ENCODE results near the gene KIAA0319L.

The KIAA0319L gene

DNA sequence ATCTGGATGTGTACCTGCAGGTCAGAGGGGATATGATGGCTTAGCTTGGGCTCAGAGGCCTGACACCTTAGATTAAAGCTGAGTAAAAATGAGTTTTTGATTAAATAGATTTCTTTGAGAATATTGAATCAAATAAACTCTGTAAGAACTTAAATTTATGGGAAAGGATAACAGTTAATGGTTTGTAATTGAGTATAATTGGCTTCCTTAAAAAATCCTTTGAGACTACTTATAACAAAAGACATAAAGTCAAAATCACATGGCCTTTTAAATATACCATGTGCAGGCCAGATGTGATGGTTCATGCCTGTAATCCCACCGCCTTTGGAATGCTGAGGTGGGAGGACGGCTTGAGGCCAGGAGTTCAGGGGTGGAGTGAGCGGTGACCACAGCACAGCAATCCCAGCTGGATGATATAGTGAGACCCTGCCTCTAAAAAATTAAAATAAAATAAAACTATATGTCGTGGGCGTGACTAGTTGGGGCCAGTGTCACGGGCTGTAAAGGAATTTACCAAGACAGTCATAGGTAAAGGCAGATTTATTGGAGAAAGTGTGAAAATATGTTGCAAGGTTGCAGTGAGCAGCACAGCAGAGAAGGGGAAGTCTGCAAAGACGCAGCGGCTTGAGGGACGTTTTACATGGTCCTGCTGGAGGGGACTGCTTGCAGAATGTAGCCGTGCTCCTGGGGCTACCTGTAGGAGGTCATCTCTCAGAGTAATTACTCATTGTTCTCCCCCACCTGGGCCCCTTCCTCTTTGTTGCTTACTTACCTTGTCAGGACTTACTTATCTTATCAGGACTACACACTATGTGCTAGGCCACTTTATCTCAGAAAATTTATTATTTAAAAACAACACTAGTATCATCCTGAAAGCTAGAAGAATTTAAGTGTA lies 166.4 kb downstream of the KIAA0319L start:
- H3K27me3 ChIP-seq (replicated peaks; ENCODE audit: control insufficient read depth, insufficient read depth, low read length) = no peaks in the 10 kb centered on the region
- TF ChIP-seq, protein P1, sequence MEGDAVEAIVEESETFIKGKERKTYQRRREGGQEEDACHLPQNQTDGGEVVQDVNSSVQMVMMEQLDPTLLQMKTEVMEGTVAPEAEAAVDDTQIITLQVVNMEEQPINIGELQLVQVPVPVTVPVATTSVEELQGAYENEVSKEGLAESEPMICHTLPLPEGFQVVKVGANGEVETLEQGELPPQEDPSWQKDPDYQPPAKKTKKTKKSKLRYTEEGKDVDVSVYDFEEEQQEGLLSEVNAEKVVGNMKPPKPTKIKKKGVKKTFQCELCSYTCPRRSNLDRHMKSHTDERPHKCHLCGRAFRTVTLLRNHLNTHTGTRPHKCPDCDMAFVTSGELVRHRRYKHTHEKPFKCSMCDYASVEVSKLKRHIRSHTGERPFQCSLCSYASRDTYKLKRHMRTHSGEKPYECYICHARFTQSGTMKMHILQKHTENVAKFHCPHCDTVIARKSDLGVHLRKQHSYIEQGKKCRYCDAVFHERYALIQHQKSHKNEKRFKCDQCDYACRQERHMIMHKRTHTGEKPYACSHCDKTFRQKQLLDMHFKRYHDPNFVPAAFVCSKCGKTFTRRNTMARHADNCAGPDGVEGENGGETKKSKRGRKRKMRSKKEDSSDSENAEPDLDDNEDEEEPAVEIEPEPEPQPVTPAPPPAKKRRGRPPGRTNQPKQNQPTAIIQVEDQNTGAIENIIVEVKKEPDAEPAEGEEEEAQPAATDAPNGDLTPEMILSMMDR (IDR thresholded peaks at IDR 0.05; ENCODE audit: insufficient read depth, low read length, poor library complexity, severe bottlenecking) = no peak
- H3K4me3 ChIP-seq (replicated peaks; ENCODE audit: low read depth, low read length) = no peak overlapping the region
- DNase-seq (ENCODE audit: extremely low read depth, insufficient read length) = no peak
- H3K36me3 ChIP-seq (ENCODE audit: control insufficient read depth, insufficient read depth, low read length) = peaks cover 2% of the 10 kb centered on the region

DNA sequence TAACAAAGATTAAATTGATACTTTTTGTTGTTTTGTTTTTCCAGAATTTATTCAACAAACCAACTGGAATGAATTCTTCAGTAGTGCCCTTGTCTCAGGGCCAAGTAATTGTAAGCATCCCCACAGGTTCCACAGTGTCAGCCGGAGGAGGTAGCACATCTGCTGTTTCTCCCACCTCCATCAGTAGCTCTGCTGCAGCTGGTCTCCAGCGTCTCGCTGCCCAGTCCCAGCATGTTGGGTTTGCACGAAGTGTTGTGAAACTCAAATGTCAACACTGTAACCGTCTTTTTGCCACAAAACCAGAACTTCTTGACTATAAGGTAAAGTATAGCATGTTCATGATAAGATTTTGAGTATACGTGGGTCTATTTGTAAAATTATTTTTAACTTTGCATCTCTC lies 170.2 kb downstream of the KIAA0319L start:
- H3K36me3 ChIP-seq (ENCODE audit: control insufficient read depth, insufficient read depth, low read length) = no peaks in the 10 kb centered on the region; the same call in 1 of the 2 replicates
- no peak for DNase-seq (ENCODE audit: extremely low read depth, insufficient read length)
- TF ChIP-seq, protein P1 (IDR thresholded peaks at IDR 0.05; ENCODE audit: insufficient read depth, low read length, poor library complexity, severe bottlenecking) = no peak

DNA sequence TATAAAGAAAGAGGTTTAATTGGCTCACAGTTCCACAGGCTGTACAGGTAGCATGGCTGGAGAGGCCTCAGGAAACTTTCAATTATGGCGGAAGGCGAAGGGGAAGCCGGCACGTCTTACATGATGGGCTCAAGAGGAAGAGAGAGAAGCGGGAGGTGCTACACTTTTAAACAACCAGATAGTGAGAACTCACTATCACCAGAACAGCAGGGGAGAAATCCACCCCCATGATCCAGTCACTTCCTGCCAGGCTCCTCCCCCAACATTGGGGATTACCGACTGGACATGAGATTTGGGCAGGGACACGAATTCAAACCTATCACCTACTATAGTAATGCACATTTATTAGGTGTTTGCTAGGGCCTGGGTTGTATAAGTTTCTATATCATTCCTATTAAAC lies 170.9 kb downstream of the KIAA0319L start:
- H3K36me3 ChIP-seq (ENCODE audit: control insufficient read depth, insufficient read depth, low read length) = no peaks in the 10 kb centered on the region; the same call in 1 of the 2 replicates
- no peaks in the 10 kb centered on the region for H3K27me3 ChIP-seq (replicated peaks; ENCODE audit: control insufficient read depth, insufficient read depth, low read length)
- no peak overlapping the region for H3K4me3 ChIP-seq (replicated peaks; ENCODE audit: low read depth, low read length)
- TF ChIP-seq, protein P1 (IDR thresholded peaks at IDR 0.05; ENCODE audit: insufficient read depth, low read length, poor library complexity, severe bottlenecking) = no peak
- DNase-seq (ENCODE audit: extremely low read depth, insufficient read length) = no peak

More for the DNA sequence above, 170.2 kb downstream of the KIAA0319L start:
- Histone ChIP-seq H3K4me3 (replicated peaks; ENCODE audit: low read depth, low read length) (no peak overlapping the region), H3K27me3 (replicated peaks; ENCODE audit: control insufficient read depth, insufficient read depth, low read length) (no peaks in the 10 kb centered on the region)

All from GM06990 (cell line).